ENCODE measurements around the gene SDSL.

Gene SDSL

GRCh38 chr12:113468365-113469223, 46.4 kb downstream of the SDSL start:
- DNase-seq (ENCODE audit: low read depth): no peak

GRCh38 chr12:113469224-113469948, 47.2 kb downstream of the SDSL start:
- DNase-seq (ENCODE audit: low read depth): no peak

GRCh38 chr12:113469949-113470743, 48.0 kb downstream of the SDSL start:
- no peak for DNase-seq (ENCODE audit: low read depth)

- DNase-seq (ENCODE audit: low read depth): no peak
These were observed 48.9 kb downstream of the SDSL start for GRCh38 chr12:113470871-113471618.

GRCh38 chr12:113471619-113472171, 49.5 kb downstream of the SDSL start, which contains the start of gene LHX5:
TSS of gene LHX5 (minus strand) at chr12:113471871. CDS start at chr12:113471498, 373 bp downstream.
- DNase-seq (ENCODE audit: low read depth): no peak

- DNase-seq (ENCODE audit: low read depth): no peak
These were observed 50.3 kb downstream of the SDSL start for GRCh38 chr12:113472191-113473121.

- no peak for DNase-seq (ENCODE audit: low read depth)
These were observed 51.2 kb downstream of the SDSL start for GRCh38 chr12:113473400-113473799.

- no peak for DNase-seq (ENCODE audit: low read depth)
These were observed 51.8 kb downstream of the SDSL start for GRCh38 chr12:113473942-113474341.

GRCh38 chr12:113474635-113475436, 52.7 kb downstream of the SDSL start:
- DNase-seq (ENCODE audit: low read depth): no peak

GRCh38 chr12:113475451-113476175, 53.4 kb downstream of the SDSL start:
- DNase-seq (ENCODE audit: low read depth): no peak

GRCh38 chr12:113476176-113476986, 54.2 kb downstream of the SDSL start:
- no peak for DNase-seq (ENCODE audit: low read depth)

GRCh38 chr12:113477171-113477841, 55.1 kb downstream of the SDSL start:
- no peak for DNase-seq (ENCODE audit: low read depth)

- no peak for DNase-seq (ENCODE audit: low read depth)
These were observed 55.6 kb downstream of the SDSL start for GRCh38 chr12:113477842-113478215.

- no peak for DNase-seq (ENCODE audit: low read depth)
These were observed 56.3 kb downstream of the SDSL start for GRCh38 chr12:113478351-113479011.

GRCh38 chr12:113479216-113479589, 57.0 kb downstream of the SDSL start:
- DNase-seq (ENCODE audit: low read depth): no peak

GRCh38 chr12:113479590-113480335, 57.6 kb downstream of the SDSL start:
- no peak for DNase-seq (ENCODE audit: low read depth)

Data from non-pigmented ciliary epithelial cell (primary cell).